ENCODE measurements around the gene FOXO1.

DNA sequence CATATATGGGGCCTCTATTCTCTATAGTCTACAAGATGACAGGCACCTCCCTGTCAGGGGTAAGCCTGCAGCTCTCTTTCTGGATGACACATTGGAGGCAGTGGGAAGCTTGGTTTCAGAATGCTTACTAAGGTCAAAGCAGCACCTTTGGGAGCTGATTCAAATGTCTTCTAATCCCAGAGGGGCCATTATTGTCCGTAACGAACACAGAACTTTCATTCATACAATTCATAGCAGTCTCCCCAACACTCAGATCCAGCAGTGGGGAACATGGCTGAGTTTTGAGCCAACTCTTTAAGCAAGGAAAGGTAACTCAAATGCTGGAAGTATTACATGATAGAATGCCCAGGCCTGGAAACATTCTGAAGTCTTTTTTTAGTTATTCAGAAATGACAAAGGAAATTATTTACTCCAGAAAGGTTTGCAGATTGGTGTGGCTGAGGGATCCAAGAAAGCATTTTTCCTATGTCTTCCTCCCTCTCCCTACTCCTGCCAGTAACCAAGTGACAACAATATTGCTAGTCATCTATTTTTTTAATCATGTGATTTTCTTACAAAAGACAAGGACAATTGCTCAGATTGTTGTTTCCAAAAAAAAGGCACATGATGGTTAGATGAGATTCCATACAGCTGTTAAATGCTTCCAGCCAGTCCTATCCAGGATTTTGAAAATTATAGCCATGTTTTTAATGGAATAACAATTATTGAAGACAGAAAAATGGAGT is 118.7 kb downstream of the FOXO1 start:
- TF ChIP-seq CTCF (IDR thresholded peaks at IDR 0.05 in 2 of 3, conservative IDR thresholded peaks at IDR 0.05 in 1 of 3; ENCODE audit: borderline replicate concordance in 1 of 3, insufficient read depth in 1 of 3, low read depth in 2 of 3, low read length in 2 of 3) (no peak), POLR2A (IDR thresholded peaks at IDR 0.05; ENCODE audit: borderline replicate concordance, extremely low read depth, insufficient read depth, insufficient read length) (no peak), YY1 (IDR thresholded peaks at IDR 0.05; ENCODE audit: extremely low read depth, insufficient replicate concordance, low read depth, low read length) (no peak), CEBPB (IDR thresholded peaks at IDR 0.05; ENCODE audit: low read depth) (no peak), EZH2 (IDR thresholded peaks at IDR 0.05) (no peak), JUND (IDR thresholded peaks at IDR 0.05) (no peak)
- TF ChIP-seq, protein P1, sequence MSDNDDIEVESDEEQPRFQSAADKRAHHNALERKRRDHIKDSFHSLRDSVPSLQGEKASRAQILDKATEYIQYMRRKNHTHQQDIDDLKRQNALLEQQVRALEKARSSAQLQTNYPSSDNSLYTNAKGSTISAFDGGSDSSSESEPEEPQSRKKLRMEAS (IDR thresholded peaks at IDR 0.05), result no peak
- TF ChIP-seq, protein P2, sequence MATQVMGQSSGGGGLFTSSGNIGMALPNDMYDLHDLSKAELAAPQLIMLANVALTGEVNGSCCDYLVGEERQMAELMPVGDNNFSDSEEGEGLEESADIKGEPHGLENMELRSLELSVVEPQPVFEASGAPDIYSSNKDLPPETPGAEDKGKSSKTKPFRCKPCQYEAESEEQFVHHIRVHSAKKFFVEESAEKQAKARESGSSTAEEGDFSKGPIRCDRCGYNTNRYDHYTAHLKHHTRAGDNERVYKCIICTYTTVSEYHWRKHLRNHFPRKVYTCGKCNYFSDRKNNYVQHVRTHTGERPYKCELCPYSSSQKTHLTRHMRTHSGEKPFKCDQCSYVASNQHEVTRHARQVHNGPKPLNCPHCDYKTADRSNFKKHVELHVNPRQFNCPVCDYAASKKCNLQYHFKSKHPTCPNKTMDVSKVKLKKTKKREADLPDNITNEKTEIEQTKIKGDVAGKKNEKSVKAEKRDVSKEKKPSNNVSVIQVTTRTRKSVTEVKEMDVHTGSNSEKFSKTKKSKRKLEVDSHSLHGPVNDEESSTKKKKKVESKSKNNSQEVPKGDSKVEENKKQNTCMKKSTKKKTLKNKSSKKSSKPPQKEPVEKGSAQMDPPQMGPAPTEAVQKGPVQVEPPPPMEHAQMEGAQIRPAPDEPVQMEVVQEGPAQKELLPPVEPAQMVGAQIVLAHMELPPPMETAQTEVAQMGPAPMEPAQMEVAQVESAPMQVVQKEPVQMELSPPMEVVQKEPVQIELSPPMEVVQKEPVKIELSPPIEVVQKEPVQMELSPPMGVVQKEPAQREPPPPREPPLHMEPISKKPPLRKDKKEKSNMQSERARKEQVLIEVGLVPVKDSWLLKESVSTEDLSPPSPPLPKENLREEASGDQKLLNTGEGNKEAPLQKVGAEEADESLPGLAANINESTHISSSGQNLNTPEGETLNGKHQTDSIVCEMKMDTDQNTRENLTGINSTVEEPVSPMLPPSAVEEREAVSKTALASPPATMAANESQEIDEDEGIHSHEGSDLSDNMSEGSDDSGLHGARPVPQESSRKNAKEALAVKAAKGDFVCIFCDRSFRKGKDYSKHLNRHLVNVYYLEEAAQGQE (IDR thresholded peaks at IDR 0.05; ENCODE audit: low read depth), result no peak

Data from HCT116 (cell line).